GM12878 (cell line): ENCODE results near the gene WWOX. TPM values are rescaled to one million over a fixed set of nuclear protein-coding genes. Genes with fewer than 3 reads are reported as not detected.

ENCODE experiments used
- ATAC-seq: fragments of 200-7000 bp; cut with Tn5 transposase; 3 replicates; pipeline ENCODE4 v1.9.1; 2020; ENCODE audit warnings: mild to moderate bottlenecking, moderate library complexity
- BruUV-seq: library from RNA; stranded (reverse); fragments of 400-500 nt; replicated peaks from 2 replicates; lab custom pipeline; 2021; lab: Mats Ljungman, UMichigan
- CTCF ChIA-PET: fragments of 300-600 bp; sonication (Branson Sonifier 250); formaldehyde crosslinking; extraction: SDS; loops from one replicate; lab custom pipeline; 2021; ENCODE audit warnings: inconsistent platforms; lab: Yijun Ruan, JAX
- POLR2A ChIA-PET: fragments of 350-600 bp; formaldehyde crosslinking; extraction: SDS; loops from one replicate; lab custom pipeline; 2021; ENCODE audit warnings: inconsistent platforms; lab: Charles Lee
- RAD21 ChIA-PET: fragments of 300-600 bp; sonication (Branson Sonifier 250); formaldehyde crosslinking; loops from one replicate; lab custom pipeline; 2023; ENCODE audit warnings: antibody characterized with exemption; ENCODE audit not compliant: unreplicated experiment; lab: Charles Lee
- SMC1A ChIA-PET: fragments of 300-600 bp; sonication (Branson Sonifier 250); formaldehyde crosslinking; loops from one replicate; lab custom pipeline; 2023; ENCODE audit not compliant: unreplicated experiment, uncharacterized antibody; lab: Charles Lee
- DNase-seq: peaks from one replicate; pipeline ENCODE4 v3.0.0-alpha.2; 2011; ENCODE audit warnings: low read depth, low spot score
- FAIRE-seq: peaks from 3 replicates; lab custom pipeline; 2011; peaks lifted over from hg19 to GRCh38; lab: Jason Lieb, UNC
- H2AFZ ChIP-seq: 2 replicates; pipeline ENCODE4 v1.6.0; 2011; ENCODE audit warnings: low read depth, low read length, control low read depth; ENCODE audit not compliant: control insufficient read depth
- H3K27ac ChIP-seq: 2 replicates; pipeline ENCODE4 v1.5.1; 2011; ENCODE audit warnings: control low read depth; ENCODE audit not compliant: control insufficient read depth, insufficient read depth
- H3K27me3 ChIP-seq, 2 experiments: replicated peaks in 1 of 2; 2 replicates each; pipeline versions ENCODE4 v1.6.0 to v1.6.1; 2011; ENCODE audit warnings: low read length in 1 of 2; ENCODE audit not compliant: control insufficient read depth in 2 of 2, insufficient read depth in 2 of 2
- H3K36me3 ChIP-seq, 2 experiments: 2 replicates each; pipeline ENCODE4 v1.5.1; 2011; ENCODE audit warnings: low read length in 1 of 2; ENCODE audit not compliant: control insufficient read depth in 2 of 2, insufficient read depth in 2 of 2
- H3K4me1 ChIP-seq: 2 replicates; pipeline ENCODE4 v1.6.1; 2011; ENCODE audit warnings: mild to moderate bottlenecking, low read length, moderate library complexity, mixed read lengths; ENCODE audit not compliant: control insufficient read depth, insufficient read depth
- H3K4me2 ChIP-seq: 2 replicates; pipeline ENCODE4 v1.6.0; 2011; ENCODE audit warnings: control low read depth; ENCODE audit not compliant: control insufficient read depth, insufficient read depth
- H3K4me3 ChIP-seq: fragments of 200-600 bp; sonication (generic); 2 replicates; pipeline ENCODE4 v1.5.1; 2016
- H3K79me2 ChIP-seq: 2 replicates; pipeline ENCODE4 v1.6.0; 2011; ENCODE audit warnings: low read length; ENCODE audit not compliant: control insufficient read depth, insufficient read depth
- H3K9ac ChIP-seq: 2 replicates; pipeline ENCODE4 v1.8.0; 2011; ENCODE audit warnings: low read length, control low read depth, mixed read lengths; ENCODE audit not compliant: control insufficient read depth, insufficient read depth
- H3K9me3 ChIP-seq: replicated peaks from 3 replicates; pipeline ENCODE4 v1.5.1; 2011; ENCODE audit warnings: mild to moderate bottlenecking, low read length; ENCODE audit not compliant: control insufficient read depth, insufficient read depth
- H4K20me1 ChIP-seq: 2 replicates; pipeline ENCODE4 v1.6.0; 2011; ENCODE audit not compliant: control insufficient read depth, insufficient read depth
- CREM ChIP-seq: IDR thresholded peaks from 2 replicates; pipeline ENCODE4 v1.6.1; 2014; ENCODE audit warnings: antibody characterized with exemption, low read depth
- EGR1 ChIP-seq, 2 experiments: IDR thresholded peaks; 1 replicate in 1 of 2; 2 replicates in 1 of 2; pipeline ENCODE4 v1.6.1; 2011 to 2012; ENCODE audit warnings: low read depth in 2 of 2, low read length in 2 of 2, borderline replicate concordance in 1 of 2, mild to moderate bottlenecking in 1 of 2, moderate library complexity in 1 of 2
- KDM1A ChIP-seq: fragments of 200-600 bp; sonication (generic); IDR thresholded peaks from 2 replicates; pipeline ENCODE4 v1.6.1; 2016; ENCODE audit warnings: borderline replicate concordance
- MYB ChIP-seq: fragments of 150-350 bp; IDR thresholded peaks from 2 replicates; pipeline ENCODE4 v1.6.1; 2014; ENCODE audit warnings: mild to moderate bottlenecking, low read depth, low read length, borderline replicate concordance
- RFX5 ChIP-seq: IDR thresholded peaks from 2 replicates; pipeline ENCODE4 v1.6.1; 2011; ENCODE audit warnings: low read depth, low read length, improper control_type of control experiment
- YY1 ChIP-seq: IDR thresholded peaks from 2 replicates; pipeline ENCODE4 v1.6.1; 2011; ENCODE audit warnings: low read depth, mild to moderate bottlenecking, low read length
- ZNF207 ChIP-seq: fragments of 450-650 bp; IDR thresholded peaks from 2 replicates; pipeline ENCODE4 v1.6.1; 2014; ENCODE audit warnings: antibody characterized with exemption, mild to moderate bottlenecking, borderline replicate concordance
- WGBS: methylation state at CpG from one replicate; pipeline ENCODE4 v1.1.6; 2016; ENCODE audit warnings: low lambda C conversion rate; ENCODE audit not compliant: insufficient replicate concordance, insufficient coverage; ENCODE audit errors: missing lambda C conversion rate; 5-methylcytosine and 5-hydroxymethylcytosine counted together
- in situ Hi-C: fragments of 300-500 bp; cut with MboI; formaldehyde crosslinking; loops from 9 replicates; pipeline ENCODE4 v1.14.3; 2018; ENCODE audit warnings: mixed read lengths
- intact Hi-C: fragments of 100-400 bp; cut with micrococcal nuclease; formaldehyde crosslinking; loops from one replicate; pipeline ENCODE4 v1.14.2; 2022; ENCODE audit not compliant: unreplicated experiment
- polyA plus RNA-seq, 11 experiments: library from polyadenylated mRNA; depleted of rRNA in 4 of 11; unstranded in 6 of 11; stranded (reverse) in 5 of 11; fragments of >200 nt; fragmentation: Nextera tagmentation in 4 of 11; fragmentation: Illumina TruSeq in 1 of 11; extraction: Ambion mirVana in 4 of 11; extraction: Trizol in 1 of 11; gene quantifications; 1 replicate in 1 of 11; 2 replicates in 10 of 11; pipeline versions ENCODE4 v1.2.1 to v1.2.3, GENCODE V29; 2011 to 2016; ENCODE audit warnings: inconsistent platforms in 2 of 11, missing spikeins in 2 of 11, low read depth in 1 of 11
- total RNA-seq, 4 experiments: library from RNA; depleted of rRNA in 3 of 4; stranded (reverse); fragments of >200 nt in 3 of 4; fragmentation: Illumina TruSeq in 1 of 4; extraction: Trizol in 1 of 4; gene quantifications; 2 replicates each; pipeline versions ENCODE4 v1.2.1 to v1.2.3, GENCODE V29; 2013 to 2021
- TF ChIP-seq, protein P1 (sequence below), 3 experiments: IDR thresholded peaks in 2 of 3; conservative IDR thresholded peaks in 1 of 3; 2 replicates each; pipeline ENCODE4 v1.5.1; 2011; ENCODE audit warnings: low read depth in 3 of 3, low read length in 3 of 3, mild to moderate bottlenecking in 3 of 3, control low read depth in 2 of 3, moderate library complexity in 2 of 3, inconsistent platforms in 1 of 3, mixed read lengths in 1 of 3; ENCODE audit not compliant: control insufficient read depth in 2 of 3, insufficient read depth in 1 of 3; ENCODE audit errors: extremely low read depth in 1 of 3
- TF ChIP-seq, protein P2 (sequence below): fragments of 150-350 bp; IDR thresholded peaks from 2 replicates; pipeline ENCODE4 v1.6.1; 2016; ENCODE audit warnings: low read depth, low read length

WWOX gene
- total and polyA plus RNA-seq, 10 of the 15 experiments (the other 5 are each of a cell fraction or from before 2014, with no cell fraction given), result 2.8 to 24.4 (median 17.8) TPM

DNA sequence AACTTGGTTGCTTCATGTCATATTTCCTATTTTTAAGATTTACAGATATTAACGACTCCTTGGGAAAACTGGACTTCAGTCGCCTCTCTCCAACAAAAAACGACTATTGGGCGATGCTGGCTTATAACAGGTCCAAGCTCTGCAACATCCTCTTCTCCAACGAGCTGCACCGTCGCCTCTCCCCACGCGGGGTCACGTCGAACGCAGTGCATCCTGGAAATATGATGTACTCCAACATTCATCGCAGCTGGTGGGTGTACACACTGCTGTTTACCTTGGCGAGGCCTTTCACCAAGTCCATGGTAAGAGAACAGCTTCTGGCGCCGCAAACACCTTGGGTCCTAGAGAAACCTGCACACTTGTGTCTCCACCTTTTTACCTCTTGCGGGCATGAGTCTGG lies 333.0 kb downstream of the WWOX start:
- H3K9me3 ChIP-seq, result no peaks in the 10 kb centered on the region
- no peak overlapping the region for H3K4me2 ChIP-seq
- H3K4me1 ChIP-seq, result no peaks in the 10 kb centered on the region
- ChIA-PET POLR2A (no interaction called here), SMC1A (no interaction called here), RAD21 (no interaction called here), CTCF (no interaction called here)
- H3K4me3 ChIP-seq, result no peak overlapping the region
- H4K20me1 ChIP-seq, result no peaks in the 10 kb centered on the region
- ATAC-seq (no peak), DNase-seq (no peak), FAIRE-seq (no peak)
- H3K79me2 ChIP-seq, result no peaks in the 10 kb centered on the region
- in situ Hi-C loops, result no loop called here
- H3K9ac ChIP-seq, result no peak overlapping the region
- intact Hi-C loops, result no loop called here
- BruUV-seq, result no TSS peak
- H3K27me3 ChIP-seq, result no peaks in the 10 kb centered on the region
- TF ChIP-seq EGR1 (IDR thresholded peaks at IDR 0.05; ENCODE audit: borderline replicate concordance in 1 of 2, low read depth in 2 of 2, low read length in 2 of 2) (no peak), KDM1A (no peak), RFX5 (no peak)
- TF ChIP-seq, protein P1, sequence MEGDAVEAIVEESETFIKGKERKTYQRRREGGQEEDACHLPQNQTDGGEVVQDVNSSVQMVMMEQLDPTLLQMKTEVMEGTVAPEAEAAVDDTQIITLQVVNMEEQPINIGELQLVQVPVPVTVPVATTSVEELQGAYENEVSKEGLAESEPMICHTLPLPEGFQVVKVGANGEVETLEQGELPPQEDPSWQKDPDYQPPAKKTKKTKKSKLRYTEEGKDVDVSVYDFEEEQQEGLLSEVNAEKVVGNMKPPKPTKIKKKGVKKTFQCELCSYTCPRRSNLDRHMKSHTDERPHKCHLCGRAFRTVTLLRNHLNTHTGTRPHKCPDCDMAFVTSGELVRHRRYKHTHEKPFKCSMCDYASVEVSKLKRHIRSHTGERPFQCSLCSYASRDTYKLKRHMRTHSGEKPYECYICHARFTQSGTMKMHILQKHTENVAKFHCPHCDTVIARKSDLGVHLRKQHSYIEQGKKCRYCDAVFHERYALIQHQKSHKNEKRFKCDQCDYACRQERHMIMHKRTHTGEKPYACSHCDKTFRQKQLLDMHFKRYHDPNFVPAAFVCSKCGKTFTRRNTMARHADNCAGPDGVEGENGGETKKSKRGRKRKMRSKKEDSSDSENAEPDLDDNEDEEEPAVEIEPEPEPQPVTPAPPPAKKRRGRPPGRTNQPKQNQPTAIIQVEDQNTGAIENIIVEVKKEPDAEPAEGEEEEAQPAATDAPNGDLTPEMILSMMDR (IDR thresholded peaks at IDR 0.05 in 2 of 3, conservative IDR thresholded peaks at IDR 0.05 in 1 of 3; ENCODE audit: control insufficient read depth in 2 of 3, extremely low read depth in 1 of 3, insufficient read depth in 1 of 3, low read depth in 3 of 3, low read length in 3 of 3), result no peak
- H3K27ac ChIP-seq, result no peak overlapping the region
- peaks cover 0 to 2% of the 10 kb centered on the region in 2 experiments; a peak in 1 of 4 replicates for H3K36me3 ChIP-seq
- 92% methylated on average over 17 of the region's 17 CpGs for WGBS
- no peak overlapping the region for H2AFZ ChIP-seq

DNA sequence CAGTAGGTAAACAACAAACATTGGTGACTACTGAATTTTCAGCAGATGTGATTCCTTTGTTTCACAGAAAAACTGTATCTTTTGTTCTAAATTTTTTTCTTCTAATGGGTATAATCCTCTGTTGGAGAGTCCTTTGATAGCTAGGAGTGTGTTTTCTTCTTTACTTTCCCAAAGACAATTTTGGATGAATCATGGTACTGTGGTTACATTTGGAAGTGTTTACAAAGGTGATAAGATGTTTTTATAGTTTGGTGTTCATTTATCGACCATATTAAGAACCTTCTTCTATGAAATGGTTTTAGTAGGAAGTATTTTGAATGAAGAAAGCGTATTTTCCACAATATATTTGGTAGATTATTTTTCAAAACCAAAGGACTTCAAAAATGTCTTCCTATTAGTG lies 333.7 kb downstream of the WWOX start:
- Histone ChIP-seq H3K27ac (no peak overlapping the region), H3K79me2 (no peaks in the 10 kb centered on the region), H4K20me1 (no peaks in the 10 kb centered on the region), H3K4me1 (no peaks in the 10 kb centered on the region), H3K9me3 (no peaks in the 10 kb centered on the region), H3K4me2 (no peak overlapping the region), H3K4me3 (no peak overlapping the region), H3K36me3 (peaks cover 0 to 2% of the 10 kb centered on the region in 2 experiments; a peak in 1 of 4 replicates), H3K9ac (no peak overlapping the region), H3K27me3 (no peaks in the 10 kb centered on the region), H2AFZ (no peak overlapping the region)
- ChIA-PET POLR2A (no interaction called here), CTCF (no interaction called here), RAD21 (no interaction called here), SMC1A (no interaction called here)
- DNase-seq, result no peak
- ATAC-seq, result no peak
- no peak for FAIRE-seq
- no TSS peak for BruUV-seq
- intact Hi-C loops (no loop called here), in situ Hi-C loops (no loop called here)
- 47% methylated on average over 2 of the region's 2 CpGs for WGBS
- no peak for TF ChIP-seq ZNF207
- no peak for TF ChIP-seq MYB
- TF ChIP-seq CREM, result no peak
- TF ChIP-seq, protein P2, sequence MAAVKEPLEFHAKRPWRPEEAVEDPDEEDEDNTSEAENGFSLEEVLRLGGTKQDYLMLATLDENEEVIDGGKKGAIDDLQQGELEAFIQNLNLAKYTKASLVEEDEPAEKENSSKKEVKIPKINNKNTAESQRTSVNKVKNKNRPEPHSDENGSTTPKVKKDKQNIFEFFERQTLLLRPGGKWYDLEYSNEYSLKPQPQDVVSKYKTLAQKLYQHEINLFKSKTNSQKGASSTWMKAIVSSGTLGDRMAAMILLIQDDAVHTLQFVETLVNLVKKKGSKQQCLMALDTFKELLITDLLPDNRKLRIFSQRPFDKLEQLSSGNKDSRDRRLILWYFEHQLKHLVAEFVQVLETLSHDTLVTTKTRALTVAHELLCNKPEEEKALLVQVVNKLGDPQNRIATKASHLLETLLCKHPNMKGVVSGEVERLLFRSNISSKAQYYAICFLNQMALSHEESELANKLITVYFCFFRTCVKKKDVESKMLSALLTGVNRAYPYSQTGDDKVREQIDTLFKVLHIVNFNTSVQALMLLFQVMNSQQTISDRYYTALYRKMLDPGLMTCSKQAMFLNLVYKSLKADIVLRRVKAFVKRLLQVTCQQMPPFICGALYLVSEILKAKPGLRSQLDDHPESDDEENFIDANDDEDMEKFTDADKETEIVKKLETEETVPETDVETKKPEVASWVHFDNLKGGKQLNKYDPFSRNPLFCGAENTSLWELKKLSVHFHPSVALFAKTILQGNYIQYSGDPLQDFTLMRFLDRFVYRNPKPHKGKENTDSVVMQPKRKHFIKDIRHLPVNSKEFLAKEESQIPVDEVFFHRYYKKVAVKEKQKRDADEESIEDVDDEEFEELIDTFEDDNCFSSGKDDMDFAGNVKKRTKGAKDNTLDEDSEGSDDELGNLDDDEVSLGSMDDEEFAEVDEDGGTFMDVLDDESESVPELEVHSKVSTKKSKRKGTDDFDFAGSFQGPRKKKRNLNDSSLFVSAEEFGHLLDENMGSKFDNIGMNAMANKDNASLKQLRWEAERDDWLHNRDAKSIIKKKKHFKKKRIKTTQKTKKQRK, result no peak
- no peak for TF ChIP-seq YY1
